HG03025 (cell line): ENCODE measurements around the gene GDPD1.
"Not testable (repeated sequence)": the region's sequence is repeated elsewhere in the genome, so short reads cannot be mapped to it uniquely, and the experiment has no call there.

ENCODE experiments used
- ATAC-seq: cut with Tn5 transposase; IDR thresholded peaks from one replicate; pipeline ENCODE4 v1.9.1; 2021; ENCODE audit warnings: mild to moderate bottlenecking, moderate library complexity; ENCODE audit not compliant: unreplicated experiment, low FRiP score

Gene GDPD1

GRCh38 chr17:59311051-59311468 is 90.7 kb downstream of the GDPD1 start:
- no peak for ATAC-seq

- ATAC-seq: not testable (repeated sequence)
Measured at GRCh38 chr17:59311521-59311920, 91.2 kb downstream of the GDPD1 start.

GRCh38 chr17:59315866-59316265 is 95.6 kb downstream of the GDPD1 start:
- ATAC-seq: no peak
